ENCODE data around the gene WDR20.

WDR20 gene, protein sequence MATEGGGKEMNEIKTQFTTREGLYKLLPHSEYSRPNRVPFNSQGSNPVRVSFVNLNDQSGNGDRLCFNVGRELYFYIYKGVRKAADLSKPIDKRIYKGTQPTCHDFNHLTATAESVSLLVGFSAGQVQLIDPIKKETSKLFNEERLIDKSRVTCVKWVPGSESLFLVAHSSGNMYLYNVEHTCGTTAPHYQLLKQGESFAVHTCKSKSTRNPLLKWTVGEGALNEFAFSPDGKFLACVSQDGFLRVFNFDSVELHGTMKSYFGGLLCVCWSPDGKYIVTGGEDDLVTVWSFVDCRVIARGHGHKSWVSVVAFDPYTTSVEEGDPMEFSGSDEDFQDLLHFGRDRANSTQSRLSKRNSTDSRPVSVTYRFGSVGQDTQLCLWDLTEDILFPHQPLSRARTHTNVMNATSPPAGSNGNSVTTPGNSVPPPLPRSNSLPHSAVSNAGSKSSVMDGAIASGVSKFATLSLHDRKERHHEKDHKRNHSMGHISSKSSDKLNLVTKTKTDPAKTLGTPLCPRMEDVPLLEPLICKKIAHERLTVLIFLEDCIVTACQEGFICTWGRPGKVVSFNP

DNA sequence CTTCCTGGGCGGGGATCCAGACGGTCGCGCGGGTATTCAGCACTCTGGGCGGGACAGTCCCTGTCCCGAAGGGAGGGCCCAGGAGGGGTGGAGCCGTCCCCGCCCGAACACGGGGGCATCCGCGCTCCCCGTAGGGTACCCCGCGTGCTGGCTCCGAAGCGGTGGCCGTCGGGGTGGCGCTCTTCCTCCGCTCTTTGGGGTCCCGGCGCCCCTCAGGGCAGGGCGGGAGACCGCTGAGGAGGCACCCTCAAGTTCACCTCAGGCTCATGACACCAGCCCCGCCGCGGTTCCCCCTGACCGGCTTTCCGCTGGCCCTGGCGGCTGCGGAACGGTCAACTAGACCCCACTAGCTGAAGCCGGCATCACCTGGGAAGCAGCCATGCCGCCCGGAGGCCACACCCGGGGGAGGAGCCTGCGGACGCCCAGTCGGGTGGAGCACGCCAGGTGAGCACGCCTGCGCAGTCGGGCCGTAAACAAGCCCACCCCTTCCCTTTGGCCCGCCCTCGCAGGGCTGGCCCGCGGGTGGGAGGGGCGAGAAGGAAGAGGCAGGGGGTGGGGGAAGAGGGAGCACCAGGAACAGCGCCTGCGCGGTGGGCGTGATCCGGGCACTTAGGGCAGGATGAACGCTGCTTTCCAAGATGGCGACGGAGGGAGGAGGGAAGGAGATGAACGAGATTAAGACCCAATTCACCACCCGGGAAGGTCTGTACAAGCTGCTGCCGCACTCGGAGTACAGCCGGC lies at the start of gene WDR20:
WDR20 (plus strand) TSS at position 612 of the 741 bp plus-strand sequence; CDS start at position 639, 27 bp downstream.
- TF ChIP-seq, protein P1, sequence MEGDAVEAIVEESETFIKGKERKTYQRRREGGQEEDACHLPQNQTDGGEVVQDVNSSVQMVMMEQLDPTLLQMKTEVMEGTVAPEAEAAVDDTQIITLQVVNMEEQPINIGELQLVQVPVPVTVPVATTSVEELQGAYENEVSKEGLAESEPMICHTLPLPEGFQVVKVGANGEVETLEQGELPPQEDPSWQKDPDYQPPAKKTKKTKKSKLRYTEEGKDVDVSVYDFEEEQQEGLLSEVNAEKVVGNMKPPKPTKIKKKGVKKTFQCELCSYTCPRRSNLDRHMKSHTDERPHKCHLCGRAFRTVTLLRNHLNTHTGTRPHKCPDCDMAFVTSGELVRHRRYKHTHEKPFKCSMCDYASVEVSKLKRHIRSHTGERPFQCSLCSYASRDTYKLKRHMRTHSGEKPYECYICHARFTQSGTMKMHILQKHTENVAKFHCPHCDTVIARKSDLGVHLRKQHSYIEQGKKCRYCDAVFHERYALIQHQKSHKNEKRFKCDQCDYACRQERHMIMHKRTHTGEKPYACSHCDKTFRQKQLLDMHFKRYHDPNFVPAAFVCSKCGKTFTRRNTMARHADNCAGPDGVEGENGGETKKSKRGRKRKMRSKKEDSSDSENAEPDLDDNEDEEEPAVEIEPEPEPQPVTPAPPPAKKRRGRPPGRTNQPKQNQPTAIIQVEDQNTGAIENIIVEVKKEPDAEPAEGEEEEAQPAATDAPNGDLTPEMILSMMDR (IDR thresholded peaks at IDR 0.05) = peak; percentile 34
- Histone ChIP-seq H3K4me3 (ENCODE audit: low read depth in 1 of 2, low read length in 1 of 2) (peak within 1 kb of the TSS; percentile 99 to 100), H3K36me3 (peaks cover 4% of the 10 kb centered on the region), H3K27me3 (peaks cover 13% of the 10 kb centered on the region), H3K4me1 (ENCODE audit: control insufficient read depth in 1 of 2, insufficient read depth in 1 of 2, low read depth in 1 of 2, low read length in 1 of 2) (peaks cover 24 to 25% of the 10 kb centered on the region in 2 experiments), H3K27ac (peak within 1 kb of the TSS; percentile 84), H3K9me3 (no peaks in the 10 kb centered on the region)

GRCh38 chr14:102090713-102091112 lies 49.0 kb upstream of the WDR20 start:
- Histone ChIP-seq H3K4me3 (ENCODE audit: low read depth in 1 of 2, low read length in 1 of 2) (no peak overlapping the region), H3K27ac (no peak overlapping the region), H3K4me1 (ENCODE audit: control insufficient read depth in 1 of 2, insufficient read depth in 1 of 2, low read depth in 1 of 2, low read length in 1 of 2) (peaks cover 19 to 21% of the 10 kb centered on the region in 2 experiments), H3K36me3 (no peaks in the 10 kb centered on the region), H3K27me3 (peaks cover 8% of the 10 kb centered on the region), H3K9me3 (no peaks in the 10 kb centered on the region)
- TF ChIP-seq, protein P1 (IDR thresholded peaks at IDR 0.05) = no peak

DNA sequence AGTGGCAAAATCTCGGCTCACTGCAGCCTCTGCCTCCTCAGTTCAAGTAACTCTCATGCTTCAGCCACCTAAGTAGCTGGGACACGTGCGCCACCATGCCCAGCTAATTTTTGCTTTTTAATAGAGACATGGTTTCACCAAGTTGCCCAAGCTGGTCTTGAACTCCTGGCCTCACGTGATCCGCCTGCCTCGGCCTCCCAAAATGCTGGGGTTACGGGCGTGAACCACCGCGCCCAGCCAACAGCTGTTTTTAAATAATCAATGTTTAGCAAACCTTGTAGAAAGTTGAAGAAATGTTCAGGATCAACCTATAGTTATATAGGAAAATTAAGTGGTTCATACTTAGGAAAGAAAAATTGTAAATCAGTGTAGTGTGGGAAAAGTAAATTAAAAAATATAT lies 46.9 kb upstream of the WDR20 start:
- Histone ChIP-seq H3K27ac (no peak overlapping the region), H3K36me3 (no peaks in the 10 kb centered on the region), H3K4me1 (ENCODE audit: control insufficient read depth in 1 of 2, insufficient read depth in 1 of 2, low read depth in 1 of 2, low read length in 1 of 2) (peaks cover 8 to 10% of the 10 kb centered on the region in 2 experiments), H3K9me3 (no peaks in the 10 kb centered on the region), H3K27me3 (peaks cover 8% of the 10 kb centered on the region), H3K4me3 (ENCODE audit: low read depth in 1 of 2, low read length in 1 of 2) (no peak overlapping the region)
- TF ChIP-seq, protein P1 (IDR thresholded peaks at IDR 0.05) = no peak

DNA sequence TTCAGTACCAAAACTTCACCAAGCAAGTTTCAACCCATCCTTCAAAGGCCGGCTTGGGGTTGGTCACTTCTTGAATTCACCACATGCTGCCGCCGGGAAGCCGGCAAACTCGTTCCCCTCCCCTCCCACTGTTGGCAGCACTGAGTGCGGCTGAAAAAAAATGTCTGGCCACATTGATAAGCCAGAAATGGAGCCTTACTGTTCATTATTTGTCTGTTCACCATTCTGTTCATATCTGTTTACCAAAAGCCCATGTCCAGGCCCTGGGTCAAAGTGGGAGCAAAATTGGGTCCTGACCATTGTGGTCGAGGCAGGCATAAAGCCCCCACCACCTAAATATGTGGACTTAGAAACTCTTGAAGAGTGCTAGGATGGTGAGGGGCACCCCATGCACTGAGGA lies 45.6 kb upstream of the WDR20 start:
- no peak overlapping the region for H3K4me3 ChIP-seq (ENCODE audit: low read depth in 1 of 2, low read length in 1 of 2)
- H3K9me3 ChIP-seq = no peaks in the 10 kb centered on the region
- TF ChIP-seq, protein P1 (IDR thresholded peaks at IDR 0.05) = no peak
- peaks cover 8% of the 10 kb centered on the region for H3K27me3 ChIP-seq
- no peaks in the 10 kb centered on the region for H3K36me3 ChIP-seq
- H3K27ac ChIP-seq = no peak overlapping the region
- no peaks in the 10 kb centered on the region for H3K4me1 ChIP-seq (ENCODE audit: control insufficient read depth in 1 of 2, insufficient read depth in 1 of 2, low read depth in 1 of 2, low read length in 1 of 2)

DNA sequence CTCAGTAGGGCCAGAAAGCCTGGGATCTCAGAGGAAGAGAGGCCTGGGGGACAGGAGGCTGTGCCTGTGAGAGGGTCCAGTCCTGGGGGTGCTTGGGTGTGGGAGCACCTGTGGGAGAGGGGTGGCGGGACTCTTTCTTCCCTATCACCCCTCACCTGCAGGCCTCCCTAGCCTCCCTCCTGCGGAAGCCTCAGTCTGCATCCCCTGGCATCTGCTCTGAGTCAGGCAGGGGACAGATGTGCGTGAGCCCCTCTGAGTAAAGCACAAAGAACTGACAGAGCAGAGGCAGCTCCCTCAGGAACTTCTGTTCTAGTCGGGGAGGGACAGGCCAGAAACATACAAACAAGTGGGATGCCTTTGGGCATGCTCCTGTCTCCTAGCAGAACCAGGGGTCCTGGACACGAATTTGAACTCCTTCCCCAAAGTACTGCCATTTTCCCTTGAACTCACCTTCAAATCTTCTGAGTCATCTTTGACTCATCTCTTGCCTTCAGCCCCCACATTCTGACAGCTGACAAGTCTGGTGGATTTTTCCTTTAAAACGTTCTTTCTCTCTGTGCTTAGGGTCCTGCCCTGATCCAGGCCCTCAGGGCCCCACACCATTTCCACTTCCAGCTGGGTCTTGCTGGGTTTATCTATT lies 44.3 kb upstream of the WDR20 start:
- Histone ChIP-seq H3K36me3 (no peaks in the 10 kb centered on the region), H3K27ac (no peak overlapping the region), H3K27me3 (peaks cover 8% of the 10 kb centered on the region), H3K4me3 (ENCODE audit: low read depth in 1 of 2, low read length in 1 of 2) (no peak overlapping the region), H3K4me1 (ENCODE audit: control insufficient read depth in 1 of 2, insufficient read depth in 1 of 2, low read depth in 1 of 2, low read length in 1 of 2) (no peaks in the 10 kb centered on the region), H3K9me3 (no peaks in the 10 kb centered on the region)
- TF ChIP-seq, protein P1 (IDR thresholded peaks at IDR 0.05) = no peak

Measured in neutrophil (primary cell).